HG02571 (cell line): ENCODE data around the gene POMT2.
"Not testable (repeated sequence)": the region's sequence is repeated elsewhere in the genome, so short reads cannot be mapped to it uniquely, and the experiment has no call there.

Experiments used
- ATAC-seq: cut with Tn5 transposase; IDR thresholded peaks from one replicate; pipeline ENCODE4 v1.9.1; 2021; ENCODE audit warnings: mild to moderate bottlenecking, moderate library complexity; ENCODE audit not compliant: unreplicated experiment

The POMT2 gene

GRCh38 chr14:77303417-77304156 lies 17.1 kb downstream of the POMT2 start:
- peak; percentile 48 for ATAC-seq

- ATAC-seq, result no peak
These were observed 17.8 kb downstream of the POMT2 start for GRCh38 chr14:77302926-77303325.

- no peak for ATAC-seq
These were observed 19.6 kb downstream of the POMT2 start for GRCh38 chr14:77301103-77301502.

- no peak for ATAC-seq
These were observed 20.9 kb downstream of the POMT2 start for GRCh38 chr14:77299771-77300170.

GRCh38 chr14:77296906-77297305 lies 23.8 kb downstream of the POMT2 start:
- no peak for ATAC-seq

GRCh38 chr14:77296155-77296554 lies 24.5 kb downstream of the POMT2 start:
- ATAC-seq, result no peak

- no peak for ATAC-seq
These were observed 30.0 kb downstream of the POMT2 start for GRCh38 chr14:77290705-77291104.

- no peak for ATAC-seq
These were observed 34.1 kb downstream of the POMT2 start for GRCh38 chr14:77286576-77286975.

- no peak for ATAC-seq
These were observed 36.2 kb downstream of the POMT2 start for GRCh38 chr14:77284466-77284865.

GRCh38 chr14:77284066-77284465 lies 36.6 kb downstream of the POMT2 start:
- no peak for ATAC-seq

- ATAC-seq, result no peak
These were observed 38.8 kb downstream of the POMT2 start for GRCh38 chr14:77281852-77282410.

GRCh38 chr14:77280921-77281320 lies 39.8 kb downstream of the POMT2 start:
- not testable (repeated sequence) for ATAC-seq

GRCh38 chr14:77279719-77280118 lies 41.0 kb downstream of the POMT2 start:
- no peak for ATAC-seq

GRCh38 chr14:77278461-77279230 lies 42.0 kb downstream of the POMT2 start:
- no peak for ATAC-seq

- no peak for ATAC-seq
These were observed 43.7 kb downstream of the POMT2 start for GRCh38 chr14:77276959-77277358.

- no peak for ATAC-seq
These were observed 44.3 kb downstream of the POMT2 start for GRCh38 chr14:77276295-77276935.

- no peak for ATAC-seq
These were observed 45.1 kb downstream of the POMT2 start for GRCh38 chr14:77275601-77276017.

- ATAC-seq, result no peak
These were observed 45.6 kb downstream of the POMT2 start for GRCh38 chr14:77275041-77275580.

GRCh38 chr14:77273796-77274195 lies 46.9 kb downstream of the POMT2 start:
- no peak for ATAC-seq

GRCh38 chr14:77272261-77272660 lies 48.4 kb downstream of the POMT2 start:
- no peak for ATAC-seq

- ATAC-seq, result no peak
These were observed 49.5 kb downstream of the POMT2 start, which contains the start of gene NGB for GRCh38 chr14:77271113-77271710. NGB (minus strand) TSS chr14:77271206; CDS start chr14:77270937, 269 bp downstream.
